ENCODE measurements around the gene SERPINB1. TPM values are rescaled to one million over a fixed set of nuclear protein-coding genes. Genes with fewer than 3 reads are reported as not detected.

SERPINB1 gene
- total RNA-seq, 1 donor from 2014 or later: 8.2 TPM

DNA sequence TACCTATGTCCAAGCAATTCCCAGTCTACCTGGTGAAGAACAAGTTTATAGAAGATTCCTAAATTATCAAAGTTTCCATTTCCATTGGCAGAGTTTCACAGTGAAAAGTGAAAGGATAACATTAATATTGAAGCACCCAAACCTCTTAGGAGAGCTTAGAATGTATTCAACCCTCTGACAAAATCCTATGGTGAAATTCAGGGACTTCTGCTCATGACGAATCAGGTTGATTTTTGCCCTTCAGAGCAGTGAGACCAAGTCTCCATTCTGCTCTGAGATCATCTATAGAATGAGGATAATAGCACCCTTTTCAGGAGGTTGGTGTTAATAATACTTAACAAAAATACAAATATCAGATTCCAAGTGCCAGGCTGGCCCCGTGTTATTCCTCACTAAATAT lies 15.5 kb downstream of the SERPINB1 start:
- H3K36me3 Mint-ChIP-seq (ENCODE audit: unreplicated experiment): no peaks in the 10 kb centered on the region
- H3K4me3 Mint-ChIP-seq (ENCODE audit: unreplicated experiment): no peak overlapping the region
- no peaks in the 10 kb centered on the region for H3K4me1 Mint-ChIP-seq (ENCODE audit: low read depth, unreplicated experiment)

DNA sequence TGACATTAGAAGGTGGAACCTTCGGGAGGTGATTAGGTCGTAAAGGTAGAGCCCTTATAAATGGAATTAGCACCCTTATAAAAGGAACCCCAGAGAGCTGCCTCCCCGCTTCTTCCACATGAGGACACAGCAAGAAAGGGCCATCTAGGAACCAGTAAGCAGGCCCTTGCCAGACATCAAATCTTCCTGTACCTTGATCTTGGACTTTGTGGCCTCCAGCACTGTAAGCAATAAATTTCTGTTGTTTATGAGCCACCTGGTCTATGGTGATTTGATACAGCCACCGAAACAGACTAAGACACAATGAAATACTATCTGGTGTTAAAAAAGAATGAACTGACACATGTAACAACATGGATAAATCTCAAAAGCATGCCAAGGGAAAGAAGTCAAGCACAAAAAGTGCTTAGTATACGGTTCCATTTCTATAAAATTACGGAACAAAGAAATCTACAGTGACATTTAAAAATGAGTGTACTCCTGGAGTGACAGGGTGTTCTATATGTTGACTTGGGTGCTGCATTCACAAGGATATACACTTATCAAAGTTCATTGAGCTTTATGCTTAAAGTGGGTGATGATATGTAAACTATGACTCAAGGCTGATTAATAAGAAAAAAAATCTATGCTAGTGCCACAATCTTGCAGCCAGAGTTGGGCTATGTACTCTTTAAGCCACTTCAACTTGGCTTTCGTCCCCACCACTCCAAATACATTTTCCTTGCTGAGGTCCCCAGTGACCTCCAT lies 18.4 kb downstream of the SERPINB1 start:
- no peak overlapping the region for H3K4me3 Mint-ChIP-seq (ENCODE audit: unreplicated experiment)
- peaks cover 2% of the 10 kb centered on the region for H3K9me3 Mint-ChIP-seq (ENCODE audit: unreplicated experiment)
- H3K27ac Mint-ChIP-seq (ENCODE audit: unreplicated experiment): no peak overlapping the region
- H3K36me3 Mint-ChIP-seq (ENCODE audit: unreplicated experiment): no peaks in the 10 kb centered on the region
- DNase-seq: no peak
- H3K4me1 Mint-ChIP-seq (ENCODE audit: low read depth, unreplicated experiment): no peaks in the 10 kb centered on the region
- TF ChIP-seq, protein P1, sequence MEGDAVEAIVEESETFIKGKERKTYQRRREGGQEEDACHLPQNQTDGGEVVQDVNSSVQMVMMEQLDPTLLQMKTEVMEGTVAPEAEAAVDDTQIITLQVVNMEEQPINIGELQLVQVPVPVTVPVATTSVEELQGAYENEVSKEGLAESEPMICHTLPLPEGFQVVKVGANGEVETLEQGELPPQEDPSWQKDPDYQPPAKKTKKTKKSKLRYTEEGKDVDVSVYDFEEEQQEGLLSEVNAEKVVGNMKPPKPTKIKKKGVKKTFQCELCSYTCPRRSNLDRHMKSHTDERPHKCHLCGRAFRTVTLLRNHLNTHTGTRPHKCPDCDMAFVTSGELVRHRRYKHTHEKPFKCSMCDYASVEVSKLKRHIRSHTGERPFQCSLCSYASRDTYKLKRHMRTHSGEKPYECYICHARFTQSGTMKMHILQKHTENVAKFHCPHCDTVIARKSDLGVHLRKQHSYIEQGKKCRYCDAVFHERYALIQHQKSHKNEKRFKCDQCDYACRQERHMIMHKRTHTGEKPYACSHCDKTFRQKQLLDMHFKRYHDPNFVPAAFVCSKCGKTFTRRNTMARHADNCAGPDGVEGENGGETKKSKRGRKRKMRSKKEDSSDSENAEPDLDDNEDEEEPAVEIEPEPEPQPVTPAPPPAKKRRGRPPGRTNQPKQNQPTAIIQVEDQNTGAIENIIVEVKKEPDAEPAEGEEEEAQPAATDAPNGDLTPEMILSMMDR (IDR thresholded peaks at IDR 0.05; ENCODE audit: partially characterized antibody, unreplicated experiment): no peak
- H3K27me3 Mint-ChIP-seq (ENCODE audit: unreplicated experiment): no peaks in the 10 kb centered on the region

More for the DNA sequence above, 15.5 kb downstream of the SERPINB1 start:
- Mint-ChIP-seq H3K27me3 (ENCODE audit: unreplicated experiment) (no peaks in the 10 kb centered on the region), H3K27ac (ENCODE audit: unreplicated experiment) (no peak overlapping the region), H3K9me3 (ENCODE audit: unreplicated experiment) (peaks cover 2% of the 10 kb centered on the region)
- TF ChIP-seq, protein P1 (IDR thresholded peaks at IDR 0.05; ENCODE audit: partially characterized antibody, unreplicated experiment): no peak
- no peak for DNase-seq

DNA sequence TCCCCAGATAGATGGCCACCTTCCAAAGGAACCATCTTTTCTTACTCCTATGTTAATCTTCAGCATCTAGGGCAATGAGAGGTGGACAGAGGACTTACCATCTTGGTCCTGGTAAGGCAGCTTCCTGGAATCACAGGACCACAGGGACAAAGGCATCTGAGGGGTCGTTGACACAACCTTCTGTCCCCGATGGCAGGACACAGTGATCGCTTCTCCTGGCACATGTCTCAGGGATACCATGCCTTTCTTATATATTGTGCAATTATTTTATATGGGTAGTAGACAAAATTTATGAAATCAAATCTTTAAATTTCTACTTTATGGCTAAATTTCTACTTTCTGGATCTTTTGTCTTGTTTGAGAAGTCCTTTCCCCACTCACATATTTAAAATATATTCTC lies 20.1 kb downstream of the SERPINB1 start:
- Mint-ChIP-seq H3K4me1 (ENCODE audit: low read depth, unreplicated experiment) (no peaks in the 10 kb centered on the region), H3K9me3 (ENCODE audit: unreplicated experiment) (peaks cover 2% of the 10 kb centered on the region), H3K27ac (ENCODE audit: unreplicated experiment) (no peak overlapping the region), H3K27me3 (ENCODE audit: unreplicated experiment) (no peaks in the 10 kb centered on the region), H3K36me3 (ENCODE audit: unreplicated experiment) (peaks cover 2% of the 10 kb centered on the region), H3K4me3 (ENCODE audit: unreplicated experiment) (no peak overlapping the region)
- no peak for DNase-seq
- TF ChIP-seq, protein P1 (IDR thresholded peaks at IDR 0.05; ENCODE audit: partially characterized antibody, unreplicated experiment): no peak

DNA sequence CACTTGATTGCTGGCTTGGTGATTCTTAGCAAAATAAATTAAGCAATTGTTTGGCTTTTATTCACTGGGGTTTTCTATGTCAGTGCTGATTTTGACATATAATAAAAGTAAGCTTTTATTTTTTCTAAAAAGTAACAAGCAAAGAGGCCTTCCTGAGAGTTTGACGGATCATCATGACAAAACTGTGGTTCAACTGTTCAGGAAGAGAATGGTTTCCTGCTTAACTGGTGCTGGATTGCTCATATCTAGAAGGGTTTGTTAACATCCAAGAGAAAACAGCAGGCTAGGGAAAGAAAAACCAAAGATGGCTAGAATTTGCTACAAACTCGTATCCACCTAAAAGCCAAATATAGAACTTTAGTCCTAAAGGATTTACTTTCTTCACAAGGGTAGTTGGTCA lies 21.2 kb downstream of the SERPINB1 start:
- DNase-seq: no peak
- H3K27me3 Mint-ChIP-seq (ENCODE audit: unreplicated experiment): no peaks in the 10 kb centered on the region
- peaks cover 13% of the 10 kb centered on the region for H3K36me3 Mint-ChIP-seq (ENCODE audit: unreplicated experiment)
- peaks cover 2% of the 10 kb centered on the region for H3K9me3 Mint-ChIP-seq (ENCODE audit: unreplicated experiment)
- no peak overlapping the region for H3K27ac Mint-ChIP-seq (ENCODE audit: unreplicated experiment)
- no peak overlapping the region for H3K4me3 Mint-ChIP-seq (ENCODE audit: unreplicated experiment)
- TF ChIP-seq, protein P1 (IDR thresholded peaks at IDR 0.05; ENCODE audit: partially characterized antibody, unreplicated experiment): no peak
- no peaks in the 10 kb centered on the region for H3K4me1 Mint-ChIP-seq (ENCODE audit: low read depth, unreplicated experiment)

DNA sequence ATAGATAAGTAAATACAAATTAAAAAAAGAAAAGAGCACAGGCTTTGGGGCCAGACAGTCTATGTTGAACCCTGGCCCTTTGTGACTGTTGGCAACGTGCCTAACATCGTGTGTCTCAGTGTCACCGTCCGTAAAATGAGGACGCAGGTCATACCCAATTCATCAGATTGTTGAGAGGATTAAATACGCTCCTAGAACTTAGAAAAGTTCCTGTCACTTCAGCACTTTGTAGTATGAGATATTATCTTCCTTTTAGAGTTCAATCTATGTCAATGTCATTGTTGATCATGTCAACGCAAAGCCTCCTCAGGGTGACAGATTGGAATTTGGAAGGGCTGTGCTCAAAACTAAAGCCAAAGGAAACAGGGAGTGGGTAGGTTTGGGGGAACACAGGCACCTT lies 21.7 kb downstream of the SERPINB1 start:
- Mint-ChIP-seq H3K27ac (ENCODE audit: unreplicated experiment) (no peak overlapping the region), H3K4me1 (ENCODE audit: low read depth, unreplicated experiment) (no peaks in the 10 kb centered on the region), H3K27me3 (ENCODE audit: unreplicated experiment) (no peaks in the 10 kb centered on the region), H3K9me3 (ENCODE audit: unreplicated experiment) (peaks cover 2% of the 10 kb centered on the region), H3K4me3 (ENCODE audit: unreplicated experiment) (no peak overlapping the region), H3K36me3 (ENCODE audit: unreplicated experiment) (peaks cover 14% of the 10 kb centered on the region)
- TF ChIP-seq, protein P1 (IDR thresholded peaks at IDR 0.05; ENCODE audit: partially characterized antibody, unreplicated experiment): no peak
- no peak for DNase-seq
